ENCODE results near the gene CFAP65. TPM values are rescaled to one million over a fixed set of nuclear protein-coding genes. Genes with fewer than 3 reads are reported as not detected.

The CFAP65 gene
- total RNA-seq, 1 experiment from 2014 or later: 0.52 TPM

- intact Hi-C loops (cut with micrococcal nuclease): no loop called here
- DNase-seq (ENCODE audit: low read depth, low spot score) (no peak), ATAC-seq (no peak)
- no TSS peak for BruUV-seq (replicated peaks)
- Histone ChIP-seq H3K36me3 (ENCODE audit: control insufficient read depth in 1 of 2, insufficient read depth in 2 of 2, low read length in 2 of 2) (no peaks in the 10 kb centered on the region), H3K27ac (ENCODE audit: low read depth, low read length) (no peak overlapping the region), H3K79me2 (ENCODE audit: insufficient read depth, low read length) (no peaks in the 10 kb centered on the region), H2AFZ (ENCODE audit: low read depth, low read length, poor library complexity, severe bottlenecking) (no peak overlapping the region), H4K20me1 (ENCODE audit: insufficient read depth) (no peaks in the 10 kb centered on the region), H3K27me3 (ENCODE audit: insufficient read depth, low read length) (no peaks in the 10 kb centered on the region), H3K4me3 (replicated peaks in 1 of 2; ENCODE audit: low read depth in 1 of 2, low read length in 2 of 2) (no peak overlapping the region), H3K4me1 (ENCODE audit: control insufficient read depth in 1 of 2, insufficient read depth in 2 of 2, low read length in 2 of 2) (peaks cover 0 to 8% of the 10 kb centered on the region in 2 experiments; a peak in 1 of 4 replicates), H3K4me2 (ENCODE audit: low read length) (no peak overlapping the region), H3K9me2 (ENCODE audit: insufficient read depth) (no peaks in the 10 kb centered on the region), H3K9ac (ENCODE audit: low read length) (no peak overlapping the region), H3K9me3 (ENCODE audit: control insufficient read depth in 1 of 2, insufficient read depth in 1 of 2, low read depth in 1 of 2, low read length in 2 of 2) (no peaks in the 10 kb centered on the region)
- ChIA-PET RAD21 (ENCODE audit: low non-redundant PET in 1 of 2, low total read pairs in 2 of 2, uncharacterized antibody in 2 of 2, unreplicated experiment in 2 of 2) (no interaction called here), POLR2A (no interaction called here), CTCF (interaction anchor here (0.8 to 1.0 kb wide), 2 partner anchors 22 to 77 kb away, joined by 3 to 4 read pairs; no protein-coding TSS in a partner anchor)
- TF ChIP-seq POLR2A (IDR thresholded peaks at IDR 0.05; ENCODE audit: borderline replicate concordance, extremely low read depth, insufficient read depth, insufficient read length) (no peak), RAD21 (IDR thresholded peaks at IDR 0.05; ENCODE audit: low read depth) (peak; percentile 28), ZFX (IDR thresholded peaks at IDR 0.05) (no peak)
Observed at GRCh38 chr2:218975060-218975777, 66.1 kb downstream of the CFAP65 start.

GRCh38 chr2:218970894-218971293 lies 70.4 kb downstream of the CFAP65 start:
- H3K9me3 ChIP-seq (ENCODE audit: control insufficient read depth in 1 of 2, insufficient read depth in 1 of 2, low read depth in 1 of 2, low read length in 2 of 2): no peaks in the 10 kb centered on the region
- ChIA-PET CTCF (no interaction called here), RAD21 (ENCODE audit: low non-redundant PET in 1 of 2, low total read pairs in 2 of 2, uncharacterized antibody in 2 of 2, unreplicated experiment in 2 of 2) (no interaction called here), POLR2A (no interaction called here)
- no peak for DNase-seq (ENCODE audit: low read depth, low spot score)
- no peaks in the 10 kb centered on the region for H3K79me2 ChIP-seq (ENCODE audit: insufficient read depth, low read length)
- ATAC-seq: no peak
- H2AFZ ChIP-seq (ENCODE audit: low read depth, low read length, poor library complexity, severe bottlenecking): no peak overlapping the region
- no TSS peak for BruUV-seq (replicated peaks)
- H3K27me3 ChIP-seq (ENCODE audit: insufficient read depth, low read length): 0 out of 2 replicates have a peak, but pooled peaks cover 5% of the 10 kb centered on the region
- no peak overlapping the region for H3K9ac ChIP-seq (ENCODE audit: low read length)
- intact Hi-C loops (cut with micrococcal nuclease): no loop called here
- H4K20me1 ChIP-seq (ENCODE audit: insufficient read depth): no peaks in the 10 kb centered on the region
- no peak overlapping the region for H3K27ac ChIP-seq (ENCODE audit: low read depth, low read length)
- no peak overlapping the region for H3K4me3 ChIP-seq (replicated peaks in 1 of 2; ENCODE audit: low read depth in 1 of 2, low read length in 2 of 2)
- no peak overlapping the region for H3K4me2 ChIP-seq (ENCODE audit: low read length)
- H3K4me1 ChIP-seq (ENCODE audit: control insufficient read depth in 1 of 2, insufficient read depth in 2 of 2, low read length in 2 of 2): no peaks in the 10 kb centered on the region
- H3K36me3 ChIP-seq (ENCODE audit: control insufficient read depth in 1 of 2, insufficient read depth in 2 of 2, low read length in 2 of 2): no peaks in the 10 kb centered on the region
- no peaks in the 10 kb centered on the region for H3K9me2 ChIP-seq (ENCODE audit: insufficient read depth)
- TF ChIP-seq REST (IDR thresholded peaks at IDR 0.05; ENCODE audit: low read depth): no peak
- TF ChIP-seq EZH2 (IDR thresholded peaks at IDR 0.05): no peak
- no peak for TF ChIP-seq CBX3 (IDR thresholded peaks at IDR 0.05; ENCODE audit: low read depth)
- TF ChIP-seq POLR2AphosphoS5 (IDR thresholded peaks at IDR 0.05; ENCODE audit: low read depth, low read length): no peak
- TF ChIP-seq CEBPB (IDR thresholded peaks at IDR 0.05; ENCODE audit: low read depth): no peak
- no peak for TF ChIP-seq SP1 (IDR thresholded peaks at IDR 0.05; ENCODE audit: low read depth)
- TF ChIP-seq JUND (IDR thresholded peaks at IDR 0.05): no peak
- TF ChIP-seq ZNF274 (IDR thresholded peaks at IDR 0.05; ENCODE audit: low read depth, low read length): no peak
- no peak for TF ChIP-seq YY1 (IDR thresholded peaks at IDR 0.05; ENCODE audit: extremely low read depth, insufficient replicate concordance, low read depth, low read length)
- TF ChIP-seq EZH2phosphoT487 (IDR thresholded peaks at IDR 0.05; ENCODE audit: borderline replicate concordance): no peak
- TF ChIP-seq SRF (IDR thresholded peaks at IDR 0.05; ENCODE audit: low read depth): no peak
- no peak for TF ChIP-seq ATF3 (IDR thresholded peaks at IDR 0.05)
- no peak for TF ChIP-seq TCF7L2 (IDR thresholded peaks at IDR 0.05; ENCODE audit: borderline replicate concordance, extremely low read depth, insufficient read depth, insufficient read length)
- no peak for TF ChIP-seq POLR2A (IDR thresholded peaks at IDR 0.05; ENCODE audit: borderline replicate concordance, extremely low read depth, insufficient read depth, insufficient read length)
- TF ChIP-seq FOSL1 (IDR thresholded peaks at IDR 0.05; ENCODE audit: low read depth): no peak
